Left hindlimb (tissue), 1 donor: ENCODE measurements around the gene UBE2D1.
"Not testable (repeated sequence)": the region's sequence is repeated elsewhere in the genome, so short reads cannot be mapped to it uniquely, and the experiment has no call there.

Experiments
- DNase-seq: peaks from one replicate; pipeline ENCODE4 v3.0.0-alpha.2; 2018

UBE2D1 gene

DNA sequence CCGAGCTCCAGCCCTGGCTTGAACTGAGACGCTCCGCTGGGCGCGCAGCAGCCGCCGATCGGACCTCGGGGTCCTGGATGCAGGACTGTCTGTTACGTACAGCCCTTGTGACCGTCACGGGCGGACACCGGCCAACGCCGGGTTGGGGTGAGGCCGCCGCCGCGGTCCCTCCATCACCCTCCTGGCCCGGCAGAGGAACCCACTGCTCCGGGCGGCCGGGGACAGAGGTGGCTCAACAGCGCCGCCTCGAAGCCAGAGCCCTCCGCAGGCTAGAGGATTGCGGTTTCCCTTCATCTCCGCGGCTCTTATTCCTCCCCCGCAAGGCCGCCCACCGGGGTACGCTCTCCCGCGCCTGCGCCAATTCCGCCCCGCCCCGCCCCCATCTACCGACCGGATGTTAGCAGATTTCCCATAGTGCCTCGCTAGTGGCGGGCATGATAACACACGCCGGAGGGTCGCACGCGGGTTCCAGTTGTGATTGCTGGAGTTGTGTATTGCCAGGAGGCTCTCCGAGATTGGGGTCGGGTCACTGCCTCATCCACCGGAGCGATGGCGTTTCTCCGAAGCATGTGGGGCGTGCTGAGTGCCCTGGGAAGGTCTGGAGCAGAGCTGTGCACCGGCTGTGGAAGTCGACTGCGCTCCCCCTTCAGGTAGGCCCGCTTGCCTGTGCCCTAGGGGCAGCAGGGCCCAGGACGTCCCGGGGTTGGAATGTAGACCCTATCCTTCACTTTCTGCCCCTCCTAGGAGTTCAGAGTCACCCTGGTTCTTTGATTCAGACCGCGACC, 50.4 kb downstream of the UBE2D1 start, which contains the start of gene TFAM:
Gene TFAM (plus strand): TSS at position 412 of the 785 bp plus-strand sequence. CDS start 138 bp downstream, at position 550.
- DNase-seq = peak; percentile 98

DNA sequence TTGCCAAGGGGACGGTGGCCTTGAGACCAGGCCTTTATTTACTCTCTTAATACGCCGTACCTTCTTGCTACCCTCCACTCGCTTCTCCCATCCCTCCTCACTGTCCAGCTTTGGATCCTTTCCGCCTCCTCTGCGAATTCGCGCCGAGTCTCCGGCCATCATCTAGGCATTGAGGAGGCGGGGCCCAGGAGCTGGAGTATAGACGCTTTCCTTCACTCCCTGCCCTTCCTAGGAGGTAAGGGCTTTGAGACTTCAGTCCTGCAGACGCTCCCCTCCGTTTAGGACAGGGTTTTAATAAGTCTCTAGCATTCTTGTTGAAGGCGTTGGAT, 50.9 kb downstream of the UBE2D1 start:
- no peak for DNase-seq

DNA sequence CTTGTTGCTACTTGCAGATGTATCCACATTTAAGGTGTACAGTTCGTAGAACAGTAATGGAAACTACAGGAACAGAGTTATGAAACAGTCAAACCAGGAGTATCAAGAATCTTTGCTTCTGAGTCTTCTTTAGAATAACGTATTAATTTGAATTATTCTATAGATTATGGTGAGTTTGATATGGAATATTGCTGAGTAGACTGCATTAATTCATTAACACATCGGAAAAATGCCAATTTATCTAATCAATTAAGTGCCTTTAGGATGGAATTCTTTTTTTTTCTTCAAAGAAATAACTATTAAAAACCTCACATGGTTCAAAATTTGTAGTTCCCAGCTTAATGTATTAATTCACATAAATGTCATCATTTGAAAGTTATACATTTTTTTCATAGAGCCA, 54.2 kb downstream of the UBE2D1 start:
- DNase-seq = no peak

DNA sequence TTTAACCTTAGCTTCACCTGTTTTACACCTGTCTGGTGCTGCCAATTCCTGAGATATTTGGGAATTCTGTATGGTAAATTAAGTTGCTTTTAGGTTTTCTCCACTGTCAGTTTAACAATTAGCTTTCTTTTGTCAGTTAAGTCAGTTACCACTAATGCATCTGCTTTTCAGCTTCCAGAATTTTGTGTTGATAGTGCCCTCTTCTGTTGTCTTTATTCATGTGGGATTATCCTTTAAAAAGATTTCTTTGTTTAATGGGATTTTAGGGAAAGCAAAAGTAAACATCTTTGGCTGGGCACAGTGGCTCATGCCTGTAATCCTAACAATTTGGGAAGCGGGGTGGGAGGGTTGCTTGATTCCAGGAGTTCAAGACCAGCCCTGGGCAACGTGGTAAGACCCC, 58.5 kb downstream of the UBE2D1 start:
- no peak for DNase-seq

DNA sequence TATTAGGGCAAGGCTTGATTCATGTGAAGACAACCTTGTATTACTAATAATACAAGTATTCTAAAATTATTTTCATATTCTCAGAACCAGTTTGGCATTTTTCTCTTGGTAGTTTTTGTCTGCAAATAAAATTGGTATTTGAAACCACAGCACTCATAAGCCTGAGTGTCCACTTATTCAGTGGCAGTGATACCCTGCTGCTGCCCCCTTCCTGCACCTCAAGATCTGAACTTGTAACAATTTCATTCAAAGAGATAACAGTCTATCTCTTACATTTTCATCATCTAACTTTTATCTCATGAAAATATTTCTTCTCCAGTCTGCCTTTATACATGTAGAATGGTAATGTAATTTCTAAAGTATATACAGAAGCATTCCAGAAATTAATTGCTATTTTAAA, 59.7 kb downstream of the UBE2D1 start:
- no peak for DNase-seq

DNA sequence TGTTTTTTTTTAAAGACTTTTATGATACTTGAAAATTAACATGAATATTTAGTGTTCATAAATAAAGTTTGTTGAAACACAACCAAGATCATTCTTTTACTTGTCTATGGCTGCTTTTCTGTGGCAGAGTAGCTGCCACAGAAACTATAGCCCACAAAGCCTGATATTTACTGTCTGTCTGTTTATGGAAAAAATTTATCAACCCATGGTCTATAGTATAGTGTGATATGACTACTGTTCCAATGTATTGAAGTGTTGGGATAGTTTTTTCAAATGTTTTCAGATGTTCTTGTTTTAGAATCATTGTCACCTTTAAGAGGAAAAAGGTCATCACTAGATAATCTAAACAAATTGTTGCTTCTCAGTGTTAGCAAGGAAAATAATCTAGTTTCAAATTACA, 61.3 kb downstream of the UBE2D1 start:
- no peak for DNase-seq

DNA sequence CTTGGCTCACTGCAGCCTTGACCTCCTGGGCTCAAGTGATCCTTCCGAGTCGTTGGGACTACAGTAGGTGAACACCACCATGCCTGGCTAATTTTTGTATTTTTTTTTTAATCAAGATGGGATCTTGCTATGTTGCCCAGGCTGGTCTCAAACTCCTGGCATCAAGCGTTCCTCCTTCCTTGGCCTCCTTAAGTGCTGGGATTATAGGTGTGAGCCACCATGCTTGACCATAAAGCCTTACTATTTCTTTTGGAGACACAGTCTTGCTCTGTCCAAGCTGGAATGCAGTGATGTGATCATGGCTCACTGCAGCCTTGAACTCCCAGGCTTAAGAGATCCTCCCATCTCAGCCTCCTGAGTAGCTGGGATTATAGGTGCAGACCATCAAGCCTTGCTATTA, 63.0 kb downstream of the UBE2D1 start:
- no peak for DNase-seq

DNA sequence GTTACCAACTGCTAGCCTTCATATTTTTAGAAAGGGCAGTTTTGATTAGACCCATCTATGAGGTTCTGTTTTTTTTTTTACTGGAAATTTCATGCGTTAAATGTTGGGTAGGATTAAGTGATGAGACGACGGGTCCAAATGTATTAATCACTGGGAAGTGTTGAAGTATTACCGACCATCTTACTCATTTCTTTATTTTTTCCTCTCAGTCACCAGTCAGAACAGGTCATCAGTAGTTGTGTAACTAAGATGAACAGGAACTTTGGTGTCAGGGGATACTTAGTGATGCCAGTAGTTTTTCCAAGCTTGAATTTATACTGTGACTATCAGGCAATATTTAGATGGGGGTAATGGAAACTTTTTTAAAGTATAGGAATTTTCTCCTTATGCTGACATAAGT, 64.6 kb downstream of the UBE2D1 start:
- DNase-seq = no peak

DNA sequence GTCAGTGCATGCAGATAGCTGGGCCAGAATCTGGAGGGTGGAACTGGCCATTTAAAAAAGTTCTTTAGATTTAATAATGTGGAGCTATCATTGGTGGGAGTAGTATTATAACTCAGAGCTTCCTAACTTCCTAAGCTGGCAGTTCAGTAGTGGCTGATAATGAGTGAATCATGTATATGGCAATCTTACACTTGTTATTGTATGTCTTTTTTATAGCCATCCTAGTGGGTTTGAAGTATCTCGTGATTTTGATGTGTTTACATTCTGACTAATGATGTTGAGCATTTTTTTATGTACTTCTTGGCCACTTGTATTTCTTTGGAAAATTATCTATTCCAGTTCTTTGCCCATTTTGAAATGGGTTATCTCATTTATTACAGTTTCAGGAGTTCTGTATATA, 65.8 kb downstream of the UBE2D1 start:
- DNase-seq = no peak

DNA sequence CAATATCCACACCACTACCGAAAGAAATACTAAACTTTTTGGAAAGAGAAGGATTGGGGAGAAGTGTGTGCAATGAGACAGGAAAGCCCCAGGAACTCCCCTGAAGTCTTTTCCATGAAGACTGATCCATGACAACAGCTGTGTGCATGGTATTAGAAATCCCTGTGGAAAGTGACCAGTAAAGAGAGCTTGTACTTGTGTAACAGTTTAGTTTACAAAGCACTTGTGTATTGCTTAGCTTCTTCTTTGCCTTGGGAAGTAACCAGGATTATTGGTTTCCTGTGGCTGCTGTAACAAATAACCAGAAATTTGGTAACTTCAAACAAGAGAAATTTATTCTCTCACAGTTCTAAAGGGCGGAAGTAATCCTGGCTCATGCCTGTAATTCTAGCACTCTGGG, 69.2 kb downstream of the UBE2D1 start:
- DNase-seq = no peak

DNA sequence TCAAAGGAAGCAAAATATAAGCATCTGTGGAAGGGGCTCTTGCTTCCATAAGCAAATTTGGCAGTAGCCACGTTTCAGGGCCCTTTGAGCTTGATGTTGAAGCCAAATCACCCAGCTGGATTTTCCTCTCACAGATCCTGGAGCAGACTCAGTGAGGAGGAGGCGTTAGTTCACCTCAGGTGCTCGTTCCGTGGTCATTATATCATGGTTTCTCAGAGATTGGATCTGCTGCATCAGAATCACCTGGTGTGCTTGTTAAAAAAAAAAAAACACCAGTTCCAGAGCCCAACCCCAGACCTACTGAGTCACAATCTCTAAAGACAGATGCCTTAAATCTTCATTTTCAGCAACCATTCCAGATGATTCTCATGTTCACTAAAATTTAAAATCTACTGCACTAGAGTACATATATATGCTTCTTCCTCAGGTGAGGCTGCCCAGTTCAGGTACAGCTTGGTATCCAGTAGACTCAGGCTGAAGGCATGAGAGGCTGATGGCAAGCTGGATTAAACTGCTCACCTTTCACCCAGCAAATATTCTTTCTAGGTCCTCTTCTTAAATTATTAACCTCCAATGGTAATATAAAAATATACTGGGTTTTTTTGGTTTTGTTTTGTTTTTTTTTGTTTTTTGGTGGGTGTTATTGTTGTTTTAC, 75.3 kb downstream of the UBE2D1 start:
- no peak for DNase-seq

DNA sequence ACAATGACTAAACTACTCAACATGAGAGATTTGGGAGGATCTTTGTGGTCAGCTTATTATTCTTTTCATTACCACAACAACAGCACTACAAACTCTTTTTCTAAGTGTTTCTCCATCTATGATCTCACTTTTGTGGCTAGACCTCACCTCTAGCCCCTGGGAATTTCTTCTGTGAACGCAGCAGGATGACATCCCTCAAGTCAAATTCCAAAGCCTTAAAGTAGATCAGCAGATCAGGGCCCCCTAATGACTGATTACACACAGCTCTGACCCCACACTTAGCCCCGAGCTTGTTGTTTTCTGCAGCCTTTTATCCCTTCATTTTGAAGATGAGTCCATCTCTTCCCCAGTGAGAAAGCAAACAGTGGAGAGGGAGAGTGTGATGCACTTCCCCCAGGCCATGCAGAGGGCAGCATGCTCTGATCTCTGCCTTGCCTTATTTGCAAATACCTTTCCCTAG, 77.7 kb downstream of the UBE2D1 start:
- no peak for DNase-seq

DNA sequence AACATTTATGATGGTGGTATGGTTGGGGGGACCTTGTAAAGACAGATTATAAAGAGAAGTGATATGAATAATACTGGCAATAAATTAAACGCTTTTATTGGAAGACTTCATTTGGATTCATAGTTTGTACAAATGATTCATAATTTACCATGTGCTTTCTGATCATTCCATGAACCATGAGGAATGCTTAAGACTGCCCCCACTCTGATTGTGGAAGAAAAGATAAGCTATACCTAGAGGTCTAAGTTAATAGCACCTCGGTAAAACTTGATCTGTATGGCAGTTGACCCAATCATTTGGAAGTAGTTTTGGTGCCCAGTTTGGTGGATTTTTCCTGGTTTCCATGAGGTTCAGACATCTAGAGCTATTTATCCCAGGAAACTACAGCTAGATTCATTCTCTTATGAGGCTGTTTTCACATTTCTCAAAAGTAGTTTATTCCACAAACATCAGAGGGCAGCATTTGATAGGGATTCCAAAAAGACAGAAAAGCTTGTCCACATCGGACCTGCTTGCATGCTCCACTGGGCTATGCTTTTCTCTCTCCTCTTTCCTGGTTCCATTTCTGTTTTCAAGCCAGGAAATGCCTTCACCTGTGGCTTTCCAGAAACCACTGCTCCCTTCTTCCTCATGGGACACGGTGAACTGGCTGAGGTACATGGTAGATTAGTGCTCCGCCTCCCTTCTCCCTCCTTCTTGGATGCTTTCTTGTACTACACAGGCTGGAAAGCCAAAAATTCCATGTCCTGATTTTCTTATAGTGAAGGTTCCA, 79.7 kb downstream of the UBE2D1 start:
- peak; percentile 78 for DNase-seq

DNA sequence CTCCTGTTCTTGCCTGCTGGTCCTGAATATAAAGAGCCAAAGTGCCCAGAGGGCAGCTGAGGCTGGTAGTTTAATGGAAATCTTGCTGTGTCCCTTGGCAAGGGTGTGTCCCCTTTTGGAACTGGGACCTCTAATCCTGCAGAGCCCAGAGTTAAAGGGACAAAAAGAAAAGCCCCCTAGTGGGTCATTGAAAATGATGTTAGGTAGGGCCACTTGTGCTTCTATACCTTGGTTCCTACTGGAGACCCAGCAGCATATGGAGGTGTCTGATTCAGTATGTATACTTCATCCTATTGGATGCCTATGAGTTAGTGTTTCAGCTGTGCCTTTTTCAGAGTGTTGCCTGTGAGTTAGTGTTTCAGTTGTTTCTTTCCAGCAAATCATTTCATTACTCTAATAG, 81.0 kb downstream of the UBE2D1 start:
- no peak for DNase-seq

DNA sequence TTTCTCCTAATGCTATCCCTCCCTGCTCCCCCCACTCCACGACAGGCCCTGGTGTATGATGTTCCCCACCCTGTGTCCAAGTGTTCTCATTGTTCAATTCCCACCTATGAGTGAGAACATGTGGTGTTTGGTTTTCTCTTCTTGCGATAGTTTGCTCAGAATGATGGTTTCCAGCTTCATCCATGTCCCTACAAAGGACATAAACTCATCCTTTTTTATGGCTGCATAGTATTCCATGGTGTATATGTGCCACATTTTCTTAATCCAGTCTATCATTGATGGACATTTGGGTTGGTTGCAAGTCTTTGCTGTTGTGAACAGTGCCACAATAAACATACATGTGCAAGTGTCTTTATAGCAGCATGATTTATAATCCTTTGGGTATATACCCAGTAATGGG, 83.1 kb downstream of the UBE2D1 start:
- not testable (repeated sequence) for DNase-seq
